GM23338 (cell line): ENCODE measurements around the gene HYAL2. TPM values are rescaled to one million over a fixed set of nuclear protein-coding genes. Genes with fewer than 3 reads are reported as not detected.

Experiments used
- ATAC-seq: fragments of 200-7000 bp; cut with Tn5 transposase; 3 replicates; pipeline ENCODE4 v1.9.1; 2020
- DNase-seq: peaks from one replicate; pipeline ENCODE4 v3.0.0-alpha.2; 2015; ENCODE audit warnings: low spot score
- H2AFZ ChIP-seq: fragments of 200-600 bp; sonication (generic); 2 replicates; pipeline ENCODE4 v1.8.0; 2016; ENCODE audit warnings: antibody characterized with exemption, mild to moderate bottlenecking, moderate library complexity
- H3F3A ChIP-seq: fragments of 200-600 bp; sonication (generic); replicated peaks from 2 replicates; pipeline ENCODE4 v1.8.0; 2017; ENCODE audit warnings: antibody characterized with exemption, mixed run types, low read depth
- H3K27ac ChIP-seq: fragments of 200-600 bp; sonication (generic); 2 replicates; pipeline ENCODE4 v1.6.1; 2016; ENCODE audit warnings: low read depth
- H3K27me3 ChIP-seq: fragments of 200-600 bp; sonication (generic); 2 replicates; pipeline ENCODE4 v1.8.0; 2016; ENCODE audit warnings: mild to moderate bottlenecking, mixed run types, moderate library complexity; ENCODE audit not compliant: insufficient read depth
- H3K36me3 ChIP-seq: fragments of 200-600 bp; sonication (generic); 2 replicates; pipeline ENCODE4 v1.8.0; 2016; ENCODE audit warnings: mild to moderate bottlenecking; ENCODE audit not compliant: insufficient read depth
- H3K4me1 ChIP-seq: fragments of 200-600 bp; sonication (generic); 2 replicates; pipeline ENCODE4 v1.8.0; 2016; ENCODE audit warnings: mild to moderate bottlenecking, moderate library complexity; ENCODE audit not compliant: insufficient read depth
- H3K4me2 ChIP-seq: fragments of 200-600 bp; sonication (generic); 2 replicates; pipeline ENCODE4 v1.7.1; 2017; ENCODE audit warnings: mixed run types
- H3K4me3 ChIP-seq: fragments of 200-600 bp; sonication (generic); 2 replicates; pipeline ENCODE4 v1.6.1; 2016; ENCODE audit warnings: mixed run types
- H3K79me2 ChIP-seq: fragments of 200-600 bp; sonication (generic); replicated peaks from 2 replicates; pipeline ENCODE4 v1.8.0; 2017; ENCODE audit warnings: mild to moderate bottlenecking; ENCODE audit not compliant: insufficient read depth
- H3K9me2 ChIP-seq: fragments of 200-600 bp; sonication (generic); 2 replicates; pipeline ENCODE4 v1.8.0; 2017; ENCODE audit not compliant: insufficient read depth
- H4K20me1 ChIP-seq: fragments of 200-600 bp; sonication (generic); replicated peaks from 2 replicates; pipeline ENCODE4 v1.8.0; 2017; ENCODE audit warnings: mild to moderate bottlenecking; ENCODE audit not compliant: insufficient read depth
- H3K27ac Mint-ChIP-seq: 2 replicates; pipeline ENCODE4 v1.8.0; 2020; ENCODE audit warnings: inconsistent platforms, mild to moderate bottlenecking, moderate library complexity, mixed read lengths
- H3K27me3 Mint-ChIP-seq: 3 replicates; pipeline ENCODE4 v1.8.0; 2022; ENCODE audit warnings: low read depth, mild to moderate bottlenecking, moderate library complexity, mixed read lengths, inconsistent platforms; ENCODE audit not compliant: insufficient read depth, poor library complexity
- H3K36me3 Mint-ChIP-seq: 3 replicates; pipeline ENCODE4 v1.8.0; 2021; ENCODE audit warnings: low read depth, mild to moderate bottlenecking, inconsistent platforms, moderate library complexity, mixed read lengths
- H3K4me1 Mint-ChIP-seq: 3 replicates; pipeline ENCODE4 v1.8.0; 2020; ENCODE audit warnings: mild to moderate bottlenecking, inconsistent platforms, mixed read lengths
- H3K4me3 Mint-ChIP-seq: 3 replicates; pipeline ENCODE4 v1.8.0; 2021; ENCODE audit warnings: moderate library complexity, mild to moderate bottlenecking, inconsistent platforms, mixed read lengths
- H3K9me3 Mint-ChIP-seq: 3 replicates; pipeline ENCODE4 v1.8.0; 2020; ENCODE audit warnings: moderate library complexity, mild to moderate bottlenecking, inconsistent platforms, mixed read lengths
- CTCF ChIP-seq, 2 experiments: fragments of 200-600 bp in 1 of 2; sonication (generic) in 1 of 2; conservative IDR thresholded peaks; 2 replicates each; pipeline versions ENCODE4 v1.5.1 to v1.6.1; 2016 to 2017; ENCODE audit warnings: antibody characterized with exemption in 2 of 2, low read depth in 2 of 2, mild to moderate bottlenecking in 2 of 2, moderate library complexity in 1 of 2
- STAT1 ChIP-seq: IDR thresholded peaks from one replicate; pipeline ENCODE4 v1.6.1; 2016; ENCODE audit warnings: antibody characterized with exemption; ENCODE audit not compliant: unreplicated experiment
- ZNF331 ChIP-seq: fragments of 250-450 bp; sonication (Bioruptor Pico); IDR thresholded peaks from 2 replicates; pipeline ENCODE4 v1.5.0; 2020; ENCODE audit warnings: low read depth, mild to moderate bottlenecking, moderate library complexity
- ZNF462 ChIP-seq: fragments of 250-450 bp; sonication (Bioruptor Pico); IDR thresholded peaks from 2 replicates; pipeline ENCODE4 v1.5.0; 2020; ENCODE audit warnings: mild to moderate bottlenecking, moderate library complexity
- polyA plus RNA-seq: library from polyadenylated mRNA; unstranded; fragments of >200 nt; fragmentation: Nextera tagmentation; extraction: Ambion mirVana; gene quantifications from 2 replicates; pipeline ENCODE4 v1.2.1, GENCODE V29; 2016
- total RNA-seq: library from RNA; depleted of rRNA; stranded (reverse); fragments of >200 nt; shearing (Covaris generic); gene quantifications from 2 replicates; pipeline ENCODE4 v1.2.3, GENCODE V29; 2014

The HYAL2 gene
- total and polyA plus RNA-seq, 2 experiments from 2014 or later = 28.9 to 74.3 TPM

- no peak for TF ChIP-seq ZNF462 (CRISPR knock-in tag)
- TF ChIP-seq CTCF (conservative IDR thresholded peaks at IDR 0.05; ENCODE audit: low read depth in 2 of 2) = no peak
Measured at GRCh38 chr3:50293079-50293801, 29.3 kb downstream of the HYAL2 start (continued).

- Histone ChIP-seq H3K4me3 (peak within 1 kb of the TSS; percentile 94), H3K79me2 (peaks cover 17% of the 10 kb centered on the region), H3K36me3 (peaks cover 7% of the 10 kb centered on the region), H2AFZ (peak within 1 kb of the TSS; percentile 89), H3K27ac (peak within 1 kb of the TSS; percentile 76; the same call in 1 of the 2 replicates), H3K27me3 (no peaks in the 10 kb centered on the region), H3K4me2 (peak within 1 kb of the TSS; percentile 97), H3K9me2 (no peaks in the 10 kb centered on the region), H4K20me1 (no peaks in the 10 kb centered on the region), H3F3A (no peaks in the 10 kb centered on the region), H3K4me1 (peaks cover 5% of the 10 kb centered on the region)
- Mint-ChIP-seq H3K4me1 (peaks cover 11% of the 10 kb centered on the region), H3K9me3 (no peaks in the 10 kb centered on the region), H3K27me3 (peaks cover 5% of the 10 kb centered on the region), H3K27ac (peak within 1 kb of the TSS; percentile 98), H3K4me3 (peak within 1 kb of the TSS; percentile 86), H3K36me3 (peaks cover 38% of the 10 kb centered on the region)
- ATAC-seq = peak; percentile 96
- DNase-seq = peak; percentile 99
- TF ChIP-seq ZNF462 (CRISPR knock-in tag) (no peak), STAT1 (no peak), ZNF331 (CRISPR knock-in tag) (peak; percentile 45; the same call in 1 of the 2 replicates)
Measured at GRCh38 chr3:50292159-50293078, 30.1 kb downstream of the HYAL2 start, which contains the start of gene IFRD2. Gene IFRD2, minus strand, starts transcription at chr3:50292429. Its CDS starts 155 bp downstream, at chr3:50292274.
